ENCODE data around the gene IGFBP5.

IGFBP5 gene

GRCh38 chr2:216735086-216735485, 39.7 kb upstream of the IGFBP5 start:
- ATAC-seq: peak; percentile 93
- TF ChIP-seq TOX (CRISPR knock-in tag; IDR thresholded peaks at IDR 0.05; ENCODE audit: borderline replicate concordance) (peak; percentile 69; the same call in 1 of the 2 replicates), POU6F1 (CRISPR knock-in tag; IDR thresholded peaks at IDR 0.05; ENCODE audit: borderline replicate concordance, low read depth) (no peak), ZNF70 (CRISPR knock-in tag; IDR thresholded peaks at IDR 0.05) (no peak), ZC3H10 (CRISPR knock-in tag; IDR thresholded peaks at IDR 0.05) (0 out of 2 replicates have a peak, but pooled peaks have one; percentile 10), ZNF8 (CRISPR knock-in tag; IDR thresholded peaks at IDR 0.05) (no peak), ISL1 (CRISPR knock-in tag; IDR thresholded peaks at IDR 0.05) (peak; percentile 75), TSHZ2 (CRISPR knock-in tag; IDR thresholded peaks at IDR 0.05) (peak; percentile 88), CSRNP3 (CRISPR knock-in tag; IDR thresholded peaks at IDR 0.05) (peak; percentile 60; the same call in 1 of the 2 replicates), TCF4 (CRISPR knock-in tag; IDR thresholded peaks at IDR 0.05; ENCODE audit: borderline replicate concordance) (peak; percentile 97)

GRCh38 chr2:216733046-216733445, 37.7 kb upstream of the IGFBP5 start:
- TF ChIP-seq OSR1 (CRISPR knock-in tag; IDR thresholded peaks at IDR 0.05) (no peak), POU6F1 (CRISPR knock-in tag; IDR thresholded peaks at IDR 0.05; ENCODE audit: borderline replicate concordance, low read depth) (no peak), PPARA (CRISPR knock-in tag; IDR thresholded peaks at IDR 0.05; ENCODE audit: borderline replicate concordance) (no peak), GLIS3 (CRISPR knock-in tag; IDR thresholded peaks at IDR 0.05) (no peak), ZFP30 (CRISPR knock-in tag; IDR thresholded peaks at IDR 0.05) (no peak), TSHZ2 (CRISPR knock-in tag; IDR thresholded peaks at IDR 0.05) (no peak), ARNTL (CRISPR knock-in tag; IDR thresholded peaks at IDR 0.05; ENCODE audit: borderline replicate concordance, low read depth) (no peak), TCF4 (CRISPR knock-in tag; IDR thresholded peaks at IDR 0.05; ENCODE audit: borderline replicate concordance) (no peak), ESRRG (CRISPR knock-in tag; IDR thresholded peaks at IDR 0.05) (no peak), ZNF70 (CRISPR knock-in tag; IDR thresholded peaks at IDR 0.05) (no peak), ISL1 (CRISPR knock-in tag; IDR thresholded peaks at IDR 0.05) (no peak), BACH2 (CRISPR knock-in tag; IDR thresholded peaks at IDR 0.05; ENCODE audit: borderline replicate concordance) (no peak), ZC3H10 (CRISPR knock-in tag; IDR thresholded peaks at IDR 0.05) (no peak), ZNF565 (CRISPR knock-in tag; conservative IDR thresholded peaks at IDR 0.05; ENCODE audit: low read depth) (no peak), CREB5 (CRISPR knock-in tag; IDR thresholded peaks at IDR 0.05; ENCODE audit: low read depth) (no peak), ZFP3 (CRISPR knock-in tag; IDR thresholded peaks at IDR 0.05) (no peak), CSRNP3 (CRISPR knock-in tag; IDR thresholded peaks at IDR 0.05) (no peak)
- ATAC-seq: no peak
